HG02759 (cell line): Measurements from ENCODE around the gene UBAC1.
"Not testable (repeated sequence)": the region's sequence is repeated elsewhere in the genome, so short reads cannot be mapped to it uniquely, and the experiment has no call there.

Experiments used
- ATAC-seq: cut with Tn5 transposase; IDR thresholded peaks from one replicate; pipeline ENCODE4 v1.9.1; 2021; ENCODE audit warnings: mild to moderate bottlenecking, moderate library complexity; ENCODE audit not compliant: unreplicated experiment

The UBAC1 gene

GRCh38 chr9:135978642-135979546 is 17.7 kb upstream of the UBAC1 start:
- ATAC-seq = no peak

DNA sequence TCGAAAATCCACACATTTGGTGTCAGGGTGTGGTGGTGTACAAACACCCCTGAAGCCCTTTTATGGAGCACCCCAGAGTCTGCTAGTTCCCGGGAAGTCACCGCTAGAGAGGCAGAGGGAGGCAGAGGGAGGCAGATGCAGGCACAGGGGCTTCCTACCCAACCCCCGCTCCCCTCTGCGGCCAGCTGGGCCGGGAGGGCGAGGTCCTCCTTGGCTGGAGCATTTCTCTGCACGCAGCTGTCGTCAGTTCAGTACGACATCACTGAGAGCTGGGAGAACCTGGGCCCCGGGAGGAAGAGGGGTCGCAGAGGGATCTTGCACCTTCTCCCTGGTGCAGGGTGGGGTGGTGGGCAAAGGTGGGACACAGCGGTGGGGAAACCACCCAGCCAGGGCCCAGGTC is 15.8 kb upstream of the UBAC1 start:
- ATAC-seq = no peak

DNA sequence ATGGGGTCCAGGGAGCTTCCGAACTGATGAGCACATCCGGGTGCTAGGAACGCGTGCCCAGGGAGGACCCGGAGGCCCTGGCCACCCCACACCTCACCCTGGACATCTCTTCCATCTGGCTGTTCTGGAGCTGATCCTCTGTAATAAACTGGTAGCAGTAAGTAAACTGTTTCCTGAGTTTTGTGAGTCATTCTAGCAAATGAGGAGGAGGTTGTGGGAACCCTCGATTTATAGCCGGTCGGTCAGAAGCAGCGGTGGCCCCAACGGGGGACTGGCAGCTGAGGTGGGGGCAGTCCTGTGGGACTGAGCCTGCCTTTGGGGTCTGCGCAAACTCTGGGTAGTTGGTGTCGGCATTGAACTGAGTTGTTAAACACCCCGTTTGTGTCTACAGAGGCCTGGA is 15.4 kb upstream of the UBAC1 start:
- ATAC-seq = no peak

DNA sequence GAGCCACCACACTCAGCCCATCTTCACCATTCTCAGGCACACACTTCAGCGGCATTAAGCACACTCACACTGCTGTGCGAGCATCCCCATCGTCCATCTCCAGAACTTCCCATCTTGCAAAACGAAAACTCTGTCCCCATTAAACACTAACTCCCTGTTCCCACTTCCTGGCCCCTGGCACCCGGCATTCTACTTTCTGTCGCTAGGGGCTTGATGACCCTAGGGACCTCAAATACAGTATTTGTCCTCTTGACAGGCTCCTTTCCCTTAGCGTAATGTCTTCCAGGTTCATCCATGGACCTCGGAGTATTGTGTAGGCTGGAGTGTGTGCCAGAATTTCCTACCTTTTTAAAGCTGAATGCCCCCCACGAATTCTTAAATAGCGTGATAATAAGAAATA is 14.7 kb upstream of the UBAC1 start:
- ATAC-seq = no peak

GRCh38 chr9:135974220-135974573 is 13.0 kb upstream of the UBAC1 start:
- ATAC-seq = no peak

- ATAC-seq = no peak
Measured at GRCh38 chr9:135973277-135974219, 12.4 kb upstream of the UBAC1 start.

DNA sequence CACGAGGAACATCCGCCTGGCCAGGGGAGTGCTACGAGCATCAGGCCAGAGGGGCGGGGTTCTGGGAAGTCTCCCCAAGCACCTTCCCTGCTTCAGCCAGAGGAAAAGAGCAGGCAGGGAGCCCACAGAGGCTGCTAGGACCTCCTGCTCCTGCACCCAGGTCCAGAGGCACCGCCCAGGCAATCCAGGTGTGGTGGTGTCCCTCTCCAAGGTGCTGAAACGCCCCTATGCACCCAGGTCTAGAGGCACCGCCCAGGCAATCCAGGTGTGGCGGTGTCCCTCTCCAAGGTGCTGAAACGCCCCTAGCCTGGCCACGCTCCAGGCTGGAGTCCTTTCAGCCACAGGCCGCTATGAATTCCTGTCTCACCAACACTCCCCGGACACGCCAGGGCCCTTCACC is 10.7 kb upstream of the UBAC1 start:
- ATAC-seq = no peak

DNA sequence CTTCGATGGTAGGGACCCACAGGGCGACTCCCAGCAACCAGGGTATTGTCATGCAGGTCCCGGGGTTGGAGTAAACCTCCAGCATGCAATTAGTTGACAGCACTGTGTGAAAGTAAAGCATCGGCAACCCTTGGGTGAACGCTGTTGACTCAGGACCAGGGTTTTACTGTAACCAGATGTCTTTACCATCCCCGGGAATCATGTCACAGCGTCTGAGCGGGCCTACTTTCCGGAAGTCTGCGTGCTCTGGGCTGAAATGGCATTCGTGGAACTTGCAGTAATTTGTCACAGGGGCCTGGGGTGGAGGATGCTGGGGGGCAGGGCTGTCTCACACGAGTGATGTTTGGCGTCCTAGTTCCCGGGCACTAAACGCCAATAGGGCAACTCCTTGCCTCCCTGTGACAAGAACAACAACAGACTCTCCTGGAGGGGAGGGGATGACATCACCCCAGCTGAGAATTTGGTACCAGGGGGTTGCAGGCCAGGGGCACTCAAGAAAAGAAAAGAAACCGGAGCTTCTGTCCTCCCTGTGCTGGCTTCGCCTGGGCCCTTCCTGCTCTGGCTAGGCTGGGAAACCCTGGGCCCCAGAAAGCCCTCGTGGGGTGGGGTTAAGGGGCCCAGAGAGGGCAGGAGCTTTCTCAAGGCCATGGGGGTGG is 10.1 kb upstream of the UBAC1 start:
- no peak for ATAC-seq

- no peak for ATAC-seq
Measured at GRCh38 chr9:135970128-135970815, 9.1 kb upstream of the UBAC1 start.

DNA sequence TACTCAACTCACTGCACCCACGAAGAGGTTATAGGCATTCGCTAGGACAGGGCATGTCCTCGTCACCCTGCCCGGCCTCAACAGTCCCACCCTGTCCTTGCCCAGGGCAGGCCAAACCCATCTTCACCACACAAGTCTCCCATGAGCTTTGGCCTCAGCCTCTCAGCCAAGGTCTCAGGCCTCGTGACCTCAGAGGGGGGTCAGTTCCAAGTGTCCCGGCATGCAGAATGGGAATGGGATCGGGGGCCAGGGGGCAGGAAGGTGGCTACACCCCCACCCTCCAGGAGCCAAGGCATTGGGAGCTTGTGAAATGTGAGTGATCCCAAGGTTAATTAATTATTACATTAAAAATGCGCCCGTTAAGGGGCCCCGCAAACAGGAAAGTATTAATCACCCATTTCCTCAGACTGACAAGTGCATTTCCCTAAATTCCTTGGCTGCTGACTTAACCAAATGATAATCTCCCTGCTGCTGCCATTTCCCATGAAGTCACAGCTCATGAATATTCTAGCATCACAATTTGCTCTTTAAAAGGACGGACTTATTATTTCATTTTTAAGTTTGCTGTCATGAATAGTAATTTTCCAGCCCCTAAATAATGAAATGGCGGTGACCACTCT is 8.0 kb upstream of the UBAC1 start:
- no peak for ATAC-seq

- no peak for ATAC-seq
Measured at GRCh38 chr9:135968601-135969000, 7.4 kb upstream of the UBAC1 start.

DNA sequence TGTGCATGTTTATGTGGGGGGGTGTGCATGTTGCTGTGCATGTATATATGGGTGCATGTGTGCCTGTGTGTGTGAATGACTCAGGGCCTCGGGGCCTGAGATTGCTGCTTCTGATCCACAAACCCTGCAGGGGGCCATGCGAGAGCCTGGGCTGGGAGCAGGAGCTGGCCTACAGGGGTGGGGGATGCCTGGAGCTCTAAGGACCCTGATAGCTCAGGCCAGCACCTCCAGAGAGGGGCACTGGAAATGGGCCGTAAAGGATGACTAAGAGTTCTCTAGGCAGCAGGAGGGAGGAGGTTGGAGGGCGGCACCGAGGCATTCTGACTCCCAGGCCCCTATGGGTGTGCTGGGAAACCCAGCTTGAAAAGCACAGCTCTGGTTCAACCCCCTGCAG is 6.9 kb upstream of the UBAC1 start:
- ATAC-seq = no peak

DNA sequence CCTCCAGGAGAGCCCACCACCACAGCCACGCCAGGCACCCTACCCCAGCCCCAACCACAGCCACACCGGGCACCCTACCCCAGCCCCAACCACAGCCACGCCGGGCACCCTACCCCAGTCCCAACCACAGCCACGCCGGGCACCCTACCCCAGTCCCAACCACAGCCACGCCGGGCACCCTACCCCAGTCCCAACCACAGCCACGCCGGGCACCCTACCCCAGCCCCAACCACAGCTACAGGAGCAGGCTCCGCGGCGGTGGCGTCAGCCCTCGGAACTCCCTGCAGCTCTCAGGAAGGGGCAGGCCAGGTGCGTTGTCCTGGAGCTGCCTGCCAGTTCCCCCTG is 5.7 kb upstream of the UBAC1 start:
- not testable (repeated sequence) for ATAC-seq

DNA sequence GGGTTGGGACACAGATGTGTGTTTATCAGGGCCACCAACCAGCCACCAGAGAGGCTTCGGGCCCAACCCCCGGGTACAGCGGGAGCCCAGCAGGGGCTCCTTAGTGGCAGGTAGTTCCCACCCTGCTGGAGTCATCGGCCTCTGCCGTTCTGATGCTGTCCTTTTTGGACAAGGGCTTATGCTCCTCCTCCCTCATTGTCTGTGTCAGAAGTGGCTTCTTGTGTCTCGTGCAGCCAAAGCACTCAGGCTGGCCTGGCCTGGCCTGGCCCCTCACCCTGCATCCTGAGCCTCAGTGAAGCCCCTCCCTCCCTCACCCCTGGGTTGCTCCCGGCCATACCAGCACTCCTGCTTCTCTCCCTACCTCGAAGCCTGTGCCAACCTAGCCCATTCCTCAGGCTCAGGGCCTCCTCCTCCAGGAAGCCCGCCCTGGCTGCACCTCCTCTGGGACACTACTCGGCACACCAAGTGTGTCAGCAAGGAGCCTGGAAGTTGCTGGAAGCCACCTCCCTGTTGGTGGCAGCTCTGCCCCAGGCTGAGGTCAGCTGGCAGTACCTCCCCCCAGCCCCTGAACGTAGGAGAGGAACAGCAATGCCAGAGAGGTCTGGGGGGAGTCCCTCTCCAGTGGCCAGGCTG is 4.1 kb upstream of the UBAC1 start:
- ATAC-seq = no peak

GRCh38 chr9:135963938-135964337 is 2.8 kb upstream of the UBAC1 start:
- ATAC-seq = no peak

DNA sequence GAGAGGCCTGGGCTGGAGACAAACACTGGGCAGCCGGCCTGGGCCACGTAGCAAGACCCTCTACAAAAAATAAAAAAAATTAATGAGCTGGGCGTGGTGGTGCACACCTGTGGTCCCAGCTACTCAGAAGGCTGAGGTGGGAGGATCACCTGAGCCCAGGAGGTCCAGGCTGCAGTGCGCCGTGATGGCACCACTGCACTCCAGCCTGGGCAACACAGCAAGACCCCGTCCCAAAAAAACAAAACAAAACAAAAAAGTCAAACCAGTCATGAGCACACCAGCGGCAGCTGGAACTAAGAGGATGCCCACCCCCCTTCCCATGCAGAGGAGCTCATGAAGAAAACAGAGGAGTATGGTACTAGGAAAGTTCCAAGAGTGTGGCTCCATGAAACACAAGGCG is 2.2 kb upstream of the UBAC1 start:
- ATAC-seq = no peak

GRCh38 chr9:135962696-135963307 is 1.6 kb upstream of the UBAC1 start:
- no peak for ATAC-seq

DNA sequence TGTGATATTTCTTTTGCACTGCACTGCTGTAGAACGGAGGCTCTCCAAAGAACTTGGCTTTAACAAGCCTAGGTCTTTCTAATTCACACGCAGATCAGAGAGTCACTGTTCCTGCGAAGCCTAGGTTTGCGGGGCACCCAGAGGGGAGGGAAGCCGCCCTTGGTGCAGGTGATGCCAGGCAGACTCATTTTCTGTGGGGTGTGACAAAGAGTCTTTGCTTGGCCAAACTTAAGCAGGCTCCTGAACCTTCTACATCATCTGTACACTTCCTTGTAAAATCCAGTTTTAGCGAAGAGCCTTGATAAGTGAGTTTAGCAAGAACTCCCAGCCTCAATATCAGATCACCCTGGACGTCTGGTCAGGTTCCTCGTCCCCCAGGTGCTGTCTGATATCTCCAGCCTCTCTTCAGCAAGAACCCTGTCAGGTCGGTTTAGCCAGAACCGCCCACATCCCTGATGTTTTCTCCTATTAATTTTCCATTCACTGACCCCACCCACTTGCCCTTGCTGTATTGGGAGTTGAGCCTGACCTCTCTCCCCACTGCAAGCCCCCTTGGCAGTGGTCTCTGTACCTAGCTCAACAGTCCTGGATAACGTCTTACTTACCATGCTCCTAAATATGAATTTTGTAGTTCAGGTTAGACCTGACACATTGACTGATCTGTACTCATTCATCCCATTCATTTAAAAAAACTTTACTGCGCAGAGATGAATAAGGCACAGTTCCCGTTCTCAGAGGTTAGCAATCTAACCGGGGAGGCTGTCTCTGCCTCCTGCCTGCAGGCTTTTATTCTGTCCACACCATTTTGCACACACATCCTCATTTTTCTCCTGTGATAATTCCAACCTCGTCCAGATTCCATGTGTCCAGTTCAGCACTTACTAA is 880 bp upstream of the UBAC1 start:
- ATAC-seq = no peak
